Left ventricle myocardium inferior (tissue), 1 donor: ENCODE results near the gene MT2A. TPM values are rescaled to one million over a fixed set of nuclear protein-coding genes. Genes with fewer than 3 reads are reported as not detected.

Source experiments
- DNase-seq: peaks from one replicate; pipeline ENCODE4 v3.0.0-alpha.2; 2020
- H3K27ac ChIP-seq: fragments of 200-600 bp; replicated peaks from 2 replicates; pipeline ENCODE4 v1.8.0; 2021
- H3K27me3 ChIP-seq: fragments of 200-600 bp; 2 replicates; pipeline ENCODE4 v1.8.0; 2021; ENCODE audit warnings: low read depth
- H3K36me3 ChIP-seq: fragments of 200-600 bp; 2 replicates; pipeline ENCODE4 v1.8.0; 2021
- H3K4me1 ChIP-seq: fragments of 200-600 bp; 2 replicates; pipeline ENCODE4 v1.8.0; 2021
- H3K4me3 ChIP-seq: fragments of 200-600 bp; 2 replicates; pipeline ENCODE4 v1.8.0; 2021; ENCODE audit warnings: mild to moderate bottlenecking, moderate library complexity
- H3K9me3 ChIP-seq: fragments of 200-600 bp; replicated peaks from 2 replicates; pipeline ENCODE4 v1.8.0; 2021
- CTCF ChIP-seq: fragments of 200-600 bp; IDR thresholded peaks from 2 replicates; pipeline ENCODE4 v1.8.0; 2021; ENCODE audit warnings: antibody characterized with exemption, mild to moderate bottlenecking, borderline replicate concordance
- intact Hi-C: fragments of 100-400 bp; cut with micrococcal nuclease; formaldehyde crosslinking; loops from one replicate; pipeline ENCODE4 v1.11.0; 2022
- total RNA-seq: library from RNA; stranded (reverse); fragmentation: NEBNext Ultra II Directional; extraction: Animal tissue kit (Norgen Biotek cat#: 25700); gene quantifications from one replicate; pipeline ENCODE4 v1.2.1, GENCODE V29; 2021
- donor health status: DM: no; HTN: yes; CAD: no; lungs with severe emphysema.

Gene MT2A
- total RNA-seq, 1 donor from 2014 or later = 115 TPM

- Histone ChIP-seq H3K27ac (no peak overlapping the region), H3K4me1 (peaks cover 17% of the 10 kb centered on the region), H3K4me3 (peak overlapping the region; percentile 60), H3K9me3 (no peaks in the 10 kb centered on the region), H3K27me3 (peaks cover 86% of the 10 kb centered on the region), H3K36me3 (no peaks in the 10 kb centered on the region)
- intact Hi-C loops = no loop called here
- no peak for TF ChIP-seq CTCF
- no peak for DNase-seq
These were observed 35.4 kb downstream of the MT2A start for GRCh38 chr16:56643833-56644232.

GRCh38 chr16:56645311-56645710 lies 36.9 kb downstream of the MT2A start:
- intact Hi-C loops = no loop called here

GRCh38 chr16:56645838-56646237 lies 37.5 kb downstream of the MT2A start:
- DNase-seq = no peak
- Histone ChIP-seq H3K27ac (no peak overlapping the region), H3K4me1 (peaks cover 13% of the 10 kb centered on the region), H3K4me3 (no peak overlapping the region), H3K9me3 (no peaks in the 10 kb centered on the region), H3K27me3 (peaks cover 85% of the 10 kb centered on the region), H3K36me3 (no peaks in the 10 kb centered on the region)
- TF ChIP-seq CTCF = no peak
- intact Hi-C loops = no loop called here

More at GRCh38 chr16:56645311-56645710, 36.9 kb downstream of the MT2A start:
- Histone ChIP-seq H3K27me3 (peaks cover 85% of the 10 kb centered on the region), H3K36me3 (no peaks in the 10 kb centered on the region), H3K4me3 (no peak overlapping the region), H3K9me3 (no peaks in the 10 kb centered on the region), H3K4me1 (peaks cover 13% of the 10 kb centered on the region), H3K27ac (no peak overlapping the region)
- DNase-seq = no peak
- no peak for TF ChIP-seq CTCF

GRCh38 chr16:56647641-56648431 lies 39.5 kb downstream of the MT2A start:
- no peak overlapping the region for H3K27ac ChIP-seq
- intact Hi-C loops = no loop called here
- H3K27me3 ChIP-seq = peaks cover 86% of the 10 kb centered on the region
- DNase-seq = no peak
- H3K36me3 ChIP-seq = no peaks in the 10 kb centered on the region
- peaks cover 12% of the 10 kb centered on the region for H3K4me1 ChIP-seq
- TF ChIP-seq CTCF = no peak
- H3K4me3 ChIP-seq = no peak overlapping the region
- H3K9me3 ChIP-seq = no peaks in the 10 kb centered on the region

- no peak for TF ChIP-seq CTCF
- Histone ChIP-seq H3K4me3 (no peak overlapping the region), H3K27me3 (peaks cover 72% of the 10 kb centered on the region), H3K36me3 (no peaks in the 10 kb centered on the region), H3K9me3 (no peaks in the 10 kb centered on the region), H3K27ac (no peak overlapping the region), H3K4me1 (no peaks in the 10 kb centered on the region)
- intact Hi-C loops = no loop called here
- no peak for DNase-seq
These were observed 40.9 kb downstream of the MT2A start for GRCh38 chr16:56649271-56649670.
